Measurements from ENCODE around the gene MLST8.
A peak's percentile ranks its signal among the peaks of the same experiment; 100 is the strongest.

Gene MLST8

DNA sequence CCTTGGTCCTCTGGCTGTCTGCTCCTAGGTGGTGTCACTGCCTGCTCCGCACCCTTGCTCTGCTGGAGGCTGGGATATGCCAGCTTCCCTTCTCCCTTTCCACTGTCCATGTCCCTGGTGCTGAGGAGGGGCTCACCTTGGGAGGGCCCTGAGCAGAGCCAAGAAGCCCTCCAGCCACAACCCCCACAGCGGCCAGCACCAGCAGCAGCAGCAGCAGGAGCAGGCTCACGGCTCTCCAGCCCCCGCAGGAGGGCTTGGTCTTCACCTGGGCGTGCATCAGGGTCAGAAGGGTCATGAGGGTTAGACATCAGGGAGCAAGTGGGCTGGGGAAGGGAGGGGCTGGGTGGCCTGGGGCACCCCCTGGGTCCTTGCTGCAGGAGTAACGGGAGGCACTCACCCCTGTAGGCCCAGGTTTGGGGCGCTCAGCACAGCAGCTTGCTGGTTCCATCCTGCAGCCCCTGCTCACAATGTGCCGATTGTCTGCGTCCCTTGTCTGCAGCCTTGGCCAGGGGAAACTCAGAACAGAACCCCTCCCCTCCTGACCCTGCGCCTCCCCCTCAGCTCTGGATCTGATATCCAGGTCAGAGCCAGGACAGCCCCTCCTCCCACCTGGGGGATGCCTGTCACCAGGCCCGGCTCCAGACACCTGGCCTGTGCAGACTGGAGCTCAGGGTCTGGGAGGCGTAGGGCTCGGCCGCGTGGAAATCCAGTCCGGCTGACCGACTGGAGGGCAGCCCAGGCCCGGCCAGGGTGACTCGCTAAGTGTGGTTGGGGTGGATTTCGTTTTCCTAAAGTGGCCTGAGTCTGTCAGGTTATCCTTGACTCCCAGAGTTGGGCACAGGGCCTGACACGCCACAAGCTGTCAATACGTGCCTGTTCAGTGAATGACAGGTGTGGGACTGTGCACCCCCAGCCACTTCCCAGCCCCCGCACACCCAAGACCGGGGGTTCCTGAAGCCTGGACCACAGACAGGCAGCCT is 5.4 kb downstream of the MLST8 start, which contains the start of gene BRICD5:
TSS of gene BRICD5 (minus strand) at position 478 of the 980 bp plus-strand sequence. CDS start at position 448, 30 bp downstream.
- H3K4me3 ChIP-seq (ENCODE audit: low read depth, low read length) = no peak within 1 kb of the TSS
- TF ChIP-seq, protein P1, sequence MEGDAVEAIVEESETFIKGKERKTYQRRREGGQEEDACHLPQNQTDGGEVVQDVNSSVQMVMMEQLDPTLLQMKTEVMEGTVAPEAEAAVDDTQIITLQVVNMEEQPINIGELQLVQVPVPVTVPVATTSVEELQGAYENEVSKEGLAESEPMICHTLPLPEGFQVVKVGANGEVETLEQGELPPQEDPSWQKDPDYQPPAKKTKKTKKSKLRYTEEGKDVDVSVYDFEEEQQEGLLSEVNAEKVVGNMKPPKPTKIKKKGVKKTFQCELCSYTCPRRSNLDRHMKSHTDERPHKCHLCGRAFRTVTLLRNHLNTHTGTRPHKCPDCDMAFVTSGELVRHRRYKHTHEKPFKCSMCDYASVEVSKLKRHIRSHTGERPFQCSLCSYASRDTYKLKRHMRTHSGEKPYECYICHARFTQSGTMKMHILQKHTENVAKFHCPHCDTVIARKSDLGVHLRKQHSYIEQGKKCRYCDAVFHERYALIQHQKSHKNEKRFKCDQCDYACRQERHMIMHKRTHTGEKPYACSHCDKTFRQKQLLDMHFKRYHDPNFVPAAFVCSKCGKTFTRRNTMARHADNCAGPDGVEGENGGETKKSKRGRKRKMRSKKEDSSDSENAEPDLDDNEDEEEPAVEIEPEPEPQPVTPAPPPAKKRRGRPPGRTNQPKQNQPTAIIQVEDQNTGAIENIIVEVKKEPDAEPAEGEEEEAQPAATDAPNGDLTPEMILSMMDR (IDR thresholded peaks at IDR 0.05; ENCODE audit: low read depth, low read length) = no peak
- in situ Hi-C loops (cut with HindIII; ENCODE audit: low sequenced_read_pairs) = no loop called here
- DNase-seq (ENCODE audit: low read depth, low spot score) = no peak

DNA sequence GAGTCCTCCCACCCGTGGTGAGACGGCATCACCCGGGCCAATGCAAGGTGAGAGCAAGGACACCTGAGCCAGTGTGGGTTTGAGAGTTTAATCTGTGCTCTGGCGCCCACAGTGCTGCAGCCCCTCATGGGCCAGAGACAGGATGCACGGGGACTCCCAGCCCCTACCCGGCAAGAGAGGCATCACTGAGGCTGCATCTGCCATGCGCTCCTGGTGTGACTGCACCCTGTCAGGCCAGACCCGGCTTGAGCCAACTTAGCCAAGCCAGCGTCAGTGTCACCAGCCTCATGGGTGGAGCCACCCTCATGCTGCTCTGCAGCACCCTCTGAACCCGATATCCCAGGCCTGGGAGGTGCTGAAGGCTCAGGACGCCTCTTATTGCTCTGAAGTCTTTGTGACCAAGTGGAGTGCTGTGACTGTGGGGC is 6.7 kb downstream of the MLST8 start:
- no peak for DNase-seq (ENCODE audit: low read depth, low spot score)
- H3K4me3 ChIP-seq (ENCODE audit: low read depth, low read length) = no peak overlapping the region
- TF ChIP-seq, protein P1 (IDR thresholded peaks at IDR 0.05; ENCODE audit: low read depth, low read length) = no peak
- in situ Hi-C loops (cut with HindIII; ENCODE audit: low sequenced_read_pairs) = no loop called here

DNA sequence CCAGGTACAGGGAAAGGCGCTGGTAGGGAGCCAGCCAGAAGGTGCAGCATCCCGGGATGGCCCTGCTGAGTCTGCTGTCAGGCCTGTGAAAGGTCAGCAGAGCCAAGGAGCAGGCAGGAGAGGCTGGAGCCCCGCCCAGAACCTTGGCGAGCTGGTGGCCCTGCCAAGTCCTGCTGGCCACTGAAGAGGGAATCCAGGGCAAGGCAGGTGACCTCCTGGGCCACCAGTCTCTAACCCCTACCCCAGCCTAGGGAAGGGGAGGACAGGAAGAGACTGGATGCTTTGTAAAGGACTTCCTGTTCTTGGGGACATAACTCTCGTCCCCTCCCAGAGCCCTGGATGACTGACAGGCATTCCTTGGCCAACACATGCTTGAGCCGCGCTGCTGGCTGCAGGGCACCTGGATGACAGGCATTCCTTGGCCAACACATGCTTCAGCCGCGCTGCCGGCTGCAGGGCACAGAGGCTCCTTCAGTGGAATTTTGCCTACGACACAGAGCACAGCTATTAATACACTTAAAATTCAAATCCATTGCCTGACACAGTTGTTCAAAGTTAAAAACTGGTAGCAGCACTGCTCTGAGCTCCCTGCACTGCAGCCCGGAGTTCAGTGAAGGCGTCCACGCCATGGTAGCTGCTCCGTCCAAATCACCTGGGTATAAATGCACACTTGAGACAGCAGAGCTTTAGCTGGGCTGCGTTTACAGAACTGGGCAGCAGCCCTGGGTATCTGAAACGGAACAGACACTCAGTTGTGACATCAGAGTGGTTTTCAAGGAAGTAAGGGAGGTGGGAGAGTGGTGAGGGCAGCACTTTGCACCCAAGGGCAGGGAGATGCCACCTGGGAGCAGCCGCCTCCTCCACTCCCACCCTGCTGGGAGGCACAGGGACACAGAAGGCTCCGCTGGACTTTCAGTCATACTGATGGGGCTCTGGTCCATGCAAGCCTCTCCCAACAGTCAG is 7.4 kb downstream of the MLST8 start:
- H3K4me3 ChIP-seq (ENCODE audit: low read depth, low read length) = peak overlapping the region; percentile 54
- TF ChIP-seq, protein P1 (IDR thresholded peaks at IDR 0.05; ENCODE audit: low read depth, low read length) = no peak
- DNase-seq (ENCODE audit: low read depth, low spot score) = no peak
- in situ Hi-C loops (cut with HindIII; ENCODE audit: low sequenced_read_pairs) = no loop called here

DNA sequence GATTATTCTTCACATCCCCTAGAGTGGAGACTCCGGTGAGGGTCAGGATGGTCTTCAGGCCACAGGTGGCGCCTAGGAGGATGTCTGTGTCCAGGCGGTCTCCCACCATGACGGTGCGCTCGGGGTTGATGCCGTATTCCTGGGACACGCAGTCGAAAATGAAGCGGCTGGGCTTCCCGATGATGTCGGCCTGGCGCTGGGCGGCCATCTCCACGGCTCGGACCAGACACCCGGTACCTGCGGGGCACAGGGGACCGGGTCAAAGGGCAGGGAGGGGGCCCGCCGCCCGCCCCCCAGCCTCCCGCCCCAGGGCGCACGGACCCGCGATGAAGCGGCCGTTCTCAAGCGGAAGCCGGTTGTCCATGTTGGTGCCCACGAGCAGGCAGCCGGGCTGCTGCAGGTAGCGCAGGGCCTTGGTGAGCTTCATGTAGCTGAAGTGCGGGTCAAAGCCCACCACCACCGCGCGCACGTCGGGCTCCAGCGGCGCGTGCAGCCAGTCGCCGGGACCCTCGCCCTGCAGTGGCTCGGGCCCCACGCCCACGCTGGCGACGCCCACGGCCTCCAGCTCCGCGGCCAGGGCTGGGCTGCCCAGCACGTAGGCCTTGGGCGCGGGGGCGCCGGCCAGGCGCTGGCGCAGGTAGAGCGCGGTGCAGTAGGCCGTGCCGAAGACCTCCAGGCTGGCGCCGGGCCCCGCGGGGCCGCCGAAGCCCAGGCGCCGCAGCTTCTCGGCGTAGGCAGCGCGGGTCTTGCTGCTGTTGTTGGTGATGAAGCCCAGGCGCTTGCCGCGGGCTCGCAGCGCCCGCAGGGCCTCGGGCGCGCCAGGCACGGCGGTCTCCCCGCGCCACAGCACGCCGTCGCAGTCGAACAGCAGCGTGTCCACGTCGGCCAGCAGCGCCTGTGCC is 8.8 kb downstream of the MLST8 start:
- no peak for DNase-seq (ENCODE audit: low read depth, low spot score)
- in situ Hi-C loops (cut with HindIII; ENCODE audit: low sequenced_read_pairs) = no loop called here
- peak overlapping the region; percentile 54 for H3K4me3 ChIP-seq (ENCODE audit: low read depth, low read length)
- TF ChIP-seq, protein P1 (IDR thresholded peaks at IDR 0.05; ENCODE audit: low read depth, low read length) = no peak

DNA sequence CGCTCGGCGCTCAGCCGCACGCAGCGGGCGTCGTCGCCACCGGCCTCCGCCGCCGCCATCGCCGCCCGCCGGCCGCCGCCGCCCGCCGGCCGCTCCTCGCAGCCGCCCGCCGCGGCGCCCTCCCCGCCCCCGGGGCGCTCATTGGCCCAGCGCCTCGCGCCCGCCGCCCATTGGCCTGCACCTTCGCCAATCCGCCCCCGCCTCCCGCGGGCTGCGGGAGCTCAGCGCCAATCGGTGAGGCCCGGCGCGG is 9.4 kb downstream of the MLST8 start, which contains the start of gene PGP:
TSS of gene PGP (minus strand) at position 122 of the 250 bp plus-strand sequence. CDS start at position 59, 63 bp downstream.
- in situ Hi-C loops (cut with HindIII; ENCODE audit: low sequenced_read_pairs) = no loop called here

More for the DNA sequence above, 9.4 kb downstream of the MLST8 start, which contains the start of gene PGP:
- DNase-seq (ENCODE audit: low read depth, low spot score) = no peak
- peak within 1 kb of the TSS; percentile 71 for H3K4me3 ChIP-seq (ENCODE audit: low read depth, low read length)
- TF ChIP-seq, protein P1 (IDR thresholded peaks at IDR 0.05; ENCODE audit: low read depth, low read length) = no peak

Measured in astrocyte of the spinal cord (primary cell).